Breast epithelium (tissue), 4 donors: ENCODE measurements around the gene LMTK3. TPM values are rescaled to one million over a fixed set of nuclear protein-coding genes. Genes with fewer than 3 reads are reported as not detected.

ENCODE experiments used
- DNase-seq, 2 donors: peaks; one replicate each; pipeline ENCODE4 v3.0.0-alpha.2; 2019; ENCODE audit warnings: low spot score in 2 of 2
- H3K27ac ChIP-seq, 2 donors: fragments of 200-600 bp; sonication (generic) in 1 of 2; one replicate each; pipeline ENCODE4 v1.5.1; 2016 to 2019; ENCODE audit warnings: mild to moderate bottlenecking in 1 of 2
- H3K27me3 ChIP-seq, 2 donors: fragments of 200-600 bp; sonication (generic) in 1 of 2; one replicate each; pipeline versions ENCODE4 v1.5.1 to v1.6.0; 2017 to 2019; ENCODE audit warnings: control low read depth in 1 of 2, mild to moderate bottlenecking in 1 of 2
- H3K36me3 ChIP-seq: fragments of 200-600 bp; one replicate; pipeline ENCODE4 v1.5.1; 2019
- H3K4me1 ChIP-seq, 2 donors: fragments of 200-600 bp; sonication (generic); one replicate each; pipeline ENCODE4 v1.5.1; 2016 to 2019; ENCODE audit warnings: control low read depth in 1 of 2
- H3K4me3 ChIP-seq, 3 donors: fragments of 200-600 bp; sonication (generic); 1 replicate in 2 of 3; 2 replicates in 1 of 3; pipeline ENCODE4 v1.5.1; 2016 to 2019; ENCODE audit warnings: mild to moderate bottlenecking in 3 of 3, moderate library complexity in 2 of 3
- H3K9me3 ChIP-seq, 2 donors: fragments of 200-600 bp; sonication (generic) in 1 of 2; one replicate each; pipeline ENCODE4 v1.5.1; 2016 to 2019; ENCODE audit warnings: control low read depth in 1 of 2
- POLR2A ChIP-seq: fragments of 450-650 bp; IDR thresholded peaks from one replicate; pipeline ENCODE4 v1.6.1; 2016; ENCODE audit warnings: antibody characterized with exemption, mild to moderate bottlenecking, moderate library complexity
- POLR2AphosphoS5 ChIP-seq, 3 donors: sonication (generic); formaldehyde crosslinking; IDR thresholded peaks; one replicate each; pipeline ENCODE4 v1.6.1; 2017; ENCODE audit warnings: antibody characterized with exemption in 3 of 3
- intact Hi-C: fragments of 100-400 bp; cut with DNase I; formaldehyde crosslinking; loops from one replicate; pipeline ENCODE4 v1.15.1; 2023; ENCODE audit warnings: low total_unique reads
- total RNA-seq, 3 donors: library from RNA; depleted of rRNA; stranded (reverse); fragments of >200 nt; gene quantifications; one replicate each; pipeline ENCODE4 v1.1.0, GENCODE V29; 2016
- TF ChIP-seq, protein P1 (sequence below), 3 donors: fragments of 450-650 bp; IDR thresholded peaks; one replicate each; pipeline ENCODE4 v1.5.1; 2016 to 2017; ENCODE audit warnings: antibody characterized with exemption in 3 of 3, mild to moderate bottlenecking in 3 of 3, moderate library complexity in 3 of 3

The LMTK3 gene
- total RNA-seq, 3 donors from 2014 or later, result 1.3 to 2.9 TPM; not detected in 1

DNA sequence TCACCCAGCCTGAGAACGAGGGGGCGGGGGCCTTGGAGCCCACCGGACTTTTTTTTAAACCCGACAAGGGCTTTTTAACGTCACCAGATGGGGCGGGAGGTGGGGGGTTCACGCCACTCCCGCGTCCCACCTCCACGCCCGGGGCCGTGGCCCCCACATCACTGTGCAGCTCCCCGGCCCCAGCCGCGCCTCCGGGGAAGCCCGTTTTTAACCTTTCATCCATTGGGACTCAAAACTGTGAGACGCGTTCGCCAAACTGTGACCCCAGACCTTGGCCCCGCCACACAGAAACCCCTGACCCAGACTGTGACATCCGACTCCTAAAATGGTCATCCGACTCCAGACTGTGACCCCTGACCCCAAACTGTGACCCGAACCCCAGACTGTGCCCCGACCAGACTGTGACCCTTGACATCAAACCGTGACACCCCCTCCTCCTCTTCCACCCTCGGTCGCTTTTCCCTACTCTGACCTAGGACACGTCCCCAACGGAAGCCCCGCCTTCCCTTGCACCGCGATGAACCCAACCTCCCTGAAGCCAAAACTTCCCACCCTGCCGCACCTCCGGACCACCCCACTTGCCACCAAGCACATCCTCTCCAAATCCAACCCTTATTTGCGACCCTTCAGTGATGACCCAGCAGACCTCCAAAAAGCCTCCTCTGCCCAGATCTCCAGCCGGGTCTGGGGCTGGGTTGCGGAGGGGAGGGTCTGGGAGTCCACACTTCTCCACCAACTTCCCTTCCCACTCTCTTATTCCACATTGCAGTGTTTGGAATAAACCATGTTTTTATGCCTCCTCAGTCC, 67.3 kb downstream of the LMTK3 start:
- H3K27me3 ChIP-seq, result peaks cover 0 to 3% of the 10 kb centered on the region in 2 donors
- peak overlapping the region; percentile 86 to 99 (median 99) for H3K4me3 ChIP-seq
- no peaks in the 10 kb centered on the region for H3K9me3 ChIP-seq
- intact Hi-C loops, result no loop called here
- H3K4me1 ChIP-seq, result peaks cover 10 to 12% of the 10 kb centered on the region in 2 donors
- DNase-seq, result no peak
- H3K36me3 ChIP-seq, result no peaks in the 10 kb centered on the region
- H3K27ac ChIP-seq, result peak overlapping the region; percentile 82 to 88
- no peak for TF ChIP-seq POLR2A
- TF ChIP-seq, protein P1, sequence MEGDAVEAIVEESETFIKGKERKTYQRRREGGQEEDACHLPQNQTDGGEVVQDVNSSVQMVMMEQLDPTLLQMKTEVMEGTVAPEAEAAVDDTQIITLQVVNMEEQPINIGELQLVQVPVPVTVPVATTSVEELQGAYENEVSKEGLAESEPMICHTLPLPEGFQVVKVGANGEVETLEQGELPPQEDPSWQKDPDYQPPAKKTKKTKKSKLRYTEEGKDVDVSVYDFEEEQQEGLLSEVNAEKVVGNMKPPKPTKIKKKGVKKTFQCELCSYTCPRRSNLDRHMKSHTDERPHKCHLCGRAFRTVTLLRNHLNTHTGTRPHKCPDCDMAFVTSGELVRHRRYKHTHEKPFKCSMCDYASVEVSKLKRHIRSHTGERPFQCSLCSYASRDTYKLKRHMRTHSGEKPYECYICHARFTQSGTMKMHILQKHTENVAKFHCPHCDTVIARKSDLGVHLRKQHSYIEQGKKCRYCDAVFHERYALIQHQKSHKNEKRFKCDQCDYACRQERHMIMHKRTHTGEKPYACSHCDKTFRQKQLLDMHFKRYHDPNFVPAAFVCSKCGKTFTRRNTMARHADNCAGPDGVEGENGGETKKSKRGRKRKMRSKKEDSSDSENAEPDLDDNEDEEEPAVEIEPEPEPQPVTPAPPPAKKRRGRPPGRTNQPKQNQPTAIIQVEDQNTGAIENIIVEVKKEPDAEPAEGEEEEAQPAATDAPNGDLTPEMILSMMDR (IDR thresholded peaks at IDR 0.05), result no peak
- TF ChIP-seq POLR2AphosphoS5 (IDR thresholded peaks at IDR 0.05), result no peak

DNA sequence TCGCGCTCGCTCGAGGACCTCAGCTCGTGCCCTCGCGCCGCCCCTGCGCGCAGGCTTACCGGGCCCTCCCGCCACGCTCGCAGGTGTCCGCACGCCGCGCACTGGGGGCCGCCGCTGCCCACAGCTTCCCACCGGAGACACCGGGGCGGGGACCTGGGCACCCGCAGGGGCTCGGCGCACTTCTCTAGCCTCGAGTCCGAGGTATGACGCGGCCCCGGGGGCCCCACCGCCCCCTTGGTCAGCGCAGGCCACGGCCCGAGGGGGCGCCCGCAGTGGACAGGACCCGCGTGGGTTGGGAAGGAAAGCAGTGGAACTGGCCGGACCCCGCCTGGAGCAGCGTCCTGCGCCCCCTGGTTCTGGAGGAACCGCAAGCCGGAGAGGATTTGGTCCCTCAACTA, 67.9 kb downstream of the LMTK3 start:
- no peak for DNase-seq
- intact Hi-C loops, result loop anchor here (1.0 kb wide), 1 partner anchor 36 kb away; no protein-coding TSS in a partner anchor
- H3K27me3 ChIP-seq, result peaks cover 0 to 3% of the 10 kb centered on the region in 2 donors
- peak overlapping the region in 2 of 3 donors; percentile 86 to 99 for H3K4me3 ChIP-seq
- H3K9me3 ChIP-seq, result no peaks in the 10 kb centered on the region
- H3K4me1 ChIP-seq, result peaks cover 10 to 12% of the 10 kb centered on the region in 2 donors
- H3K27ac ChIP-seq, result no peak overlapping the region
- TF ChIP-seq, protein P1 (IDR thresholded peaks at IDR 0.05), result no peak
- TF ChIP-seq POLR2AphosphoS5 (IDR thresholded peaks at IDR 0.05) (no peak), POLR2A (no peak)
- H3K36me3 ChIP-seq, result no peaks in the 10 kb centered on the region

- Histone ChIP-seq H3K9me3 (no peaks in the 10 kb centered on the region), H3K4me1 (peaks cover 10 to 12% of the 10 kb centered on the region in 2 donors), H3K27me3 (peaks cover 0 to 3% of the 10 kb centered on the region in 2 donors), H3K27ac (no peak overlapping the region), H3K36me3 (no peaks in the 10 kb centered on the region), H3K4me3 (peak overlapping the region in 2 of 3 donors; percentile 86 to 99)
- TF ChIP-seq, protein P1 (IDR thresholded peaks at IDR 0.05), result no peak
- TF ChIP-seq POLR2AphosphoS5 (IDR thresholded peaks at IDR 0.05), result no peak
- TF ChIP-seq POLR2A, result no peak
- no peak for DNase-seq
- intact Hi-C loops, result loop anchor here (1.0 kb wide), 1 partner anchor 36 kb away; no protein-coding TSS in a partner anchor
Observed at GRCh38 chr19:48443256-48443655, 68.4 kb downstream of the LMTK3 start.

GRCh38 chr19:48442116-48443035, 69.3 kb downstream of the LMTK3 start:
- H3K27ac ChIP-seq, result no peak overlapping the region
- H3K4me3 ChIP-seq, result peak overlapping the region in 2 of 3 donors; percentile 86 to 99
- no peak for DNase-seq
- peaks cover 0 to 3% of the 10 kb centered on the region in 2 donors for H3K27me3 ChIP-seq
- H3K4me1 ChIP-seq, result peaks cover 10 to 12% of the 10 kb centered on the region in 2 donors
- intact Hi-C loops, result loop anchor here (1.0 kb wide), 1 partner anchor 37 kb away; no protein-coding TSS in a partner anchor
- H3K9me3 ChIP-seq, result no peaks in the 10 kb centered on the region
- no peaks in the 10 kb centered on the region for H3K36me3 ChIP-seq
- TF ChIP-seq, protein P1 (IDR thresholded peaks at IDR 0.05), result no peak
- TF ChIP-seq POLR2A (no peak), POLR2AphosphoS5 (IDR thresholded peaks at IDR 0.05) (no peak)
